ENCODE measurements around the gene CDC45. TPM values are rescaled to one million over a fixed set of nuclear protein-coding genes. Genes with fewer than 3 reads are reported as not detected.
"Not testable (repeated sequence)": the region's sequence is repeated elsewhere in the genome, so short reads cannot be mapped to it uniquely, and the experiment has no call there.

The CDC45 gene
- total RNA-seq, 1 donor from 2014 or later = 3.7 TPM

- no peak for DNase-seq (ENCODE audit: extremely low spot score, unreplicated experiment)
- Mint-ChIP-seq H3K36me3 (ENCODE audit: unreplicated experiment) (no peaks in the 10 kb centered on the region), H3K9me3 (ENCODE audit: unreplicated experiment) (no peaks in the 10 kb centered on the region), H3K27me3 (ENCODE audit: unreplicated experiment) (peaks cover 25% of the 10 kb centered on the region), H3K4me3 (ENCODE audit: unreplicated experiment) (no peak overlapping the region), H3K4me1 (ENCODE audit: unreplicated experiment) (peaks cover 4% of the 10 kb centered on the region), H3K27ac (ENCODE audit: unreplicated experiment) (no peak overlapping the region)
- TF ChIP-seq CTCF (IDR thresholded peaks at IDR 0.05) = no peak
Measured at GRCh38 chr22:19546680-19547079, 67.0 kb downstream of the CDC45 start.

GRCh38 chr22:19547620-19548019 is 67.9 kb downstream of the CDC45 start:
- H3K4me3 Mint-ChIP-seq (ENCODE audit: unreplicated experiment) = no peak overlapping the region
- DNase-seq (ENCODE audit: extremely low spot score, unreplicated experiment) = no peak
- peaks cover 24% of the 10 kb centered on the region for H3K27me3 Mint-ChIP-seq (ENCODE audit: unreplicated experiment)
- no peaks in the 10 kb centered on the region for H3K36me3 Mint-ChIP-seq (ENCODE audit: unreplicated experiment)
- no peak for TF ChIP-seq CTCF (IDR thresholded peaks at IDR 0.05)
- no peaks in the 10 kb centered on the region for H3K9me3 Mint-ChIP-seq (ENCODE audit: unreplicated experiment)
- peaks cover 4% of the 10 kb centered on the region for H3K4me1 Mint-ChIP-seq (ENCODE audit: unreplicated experiment)
- no peak overlapping the region for H3K27ac Mint-ChIP-seq (ENCODE audit: unreplicated experiment)

GRCh38 chr22:19548427-19548826 is 68.7 kb downstream of the CDC45 start:
- H3K4me1 Mint-ChIP-seq (ENCODE audit: unreplicated experiment); H3K4me3 Mint-ChIP-seq (ENCODE audit: unreplicated experiment); H3K27ac Mint-ChIP-seq (ENCODE audit: unreplicated experiment); H3K9me3 Mint-ChIP-seq (ENCODE audit: unreplicated experiment); H3K36me3 Mint-ChIP-seq (ENCODE audit: unreplicated experiment); DNase-seq (ENCODE audit: extremely low spot score, unreplicated experiment): not testable (repeated sequence)
- peaks cover 24% of the 10 kb centered on the region for H3K27me3 Mint-ChIP-seq (ENCODE audit: unreplicated experiment)

- no peak for DNase-seq (ENCODE audit: extremely low spot score, unreplicated experiment)
- Mint-ChIP-seq H3K4me1 (ENCODE audit: unreplicated experiment) (peaks cover 2% of the 10 kb centered on the region), H3K36me3 (ENCODE audit: unreplicated experiment) (no peaks in the 10 kb centered on the region), H3K27ac (ENCODE audit: unreplicated experiment) (no peak overlapping the region), H3K27me3 (ENCODE audit: unreplicated experiment) (peaks cover 21% of the 10 kb centered on the region), H3K9me3 (ENCODE audit: unreplicated experiment) (no peaks in the 10 kb centered on the region), H3K4me3 (ENCODE audit: unreplicated experiment) (no peak overlapping the region)
- TF ChIP-seq CTCF (IDR thresholded peaks at IDR 0.05) = no peak
Measured at GRCh38 chr22:19548964-19549363, 69.2 kb downstream of the CDC45 start.

- H3K4me3 Mint-ChIP-seq (ENCODE audit: unreplicated experiment) = no peak overlapping the region
- DNase-seq (ENCODE audit: extremely low spot score, unreplicated experiment) = no peak
- H3K27me3 Mint-ChIP-seq (ENCODE audit: unreplicated experiment) = peaks cover 20% of the 10 kb centered on the region
- no peak overlapping the region for H3K27ac Mint-ChIP-seq (ENCODE audit: unreplicated experiment)
- peaks cover 2% of the 10 kb centered on the region for H3K4me1 Mint-ChIP-seq (ENCODE audit: unreplicated experiment)
- no peak for TF ChIP-seq CTCF (IDR thresholded peaks at IDR 0.05)
- no peaks in the 10 kb centered on the region for H3K9me3 Mint-ChIP-seq (ENCODE audit: unreplicated experiment)
- H3K36me3 Mint-ChIP-seq (ENCODE audit: unreplicated experiment) = no peaks in the 10 kb centered on the region
Measured at GRCh38 chr22:19549428-19549827, 69.7 kb downstream of the CDC45 start.

GRCh38 chr22:19550382-19550781 is 70.7 kb downstream of the CDC45 start:
- peaks cover 10% of the 10 kb centered on the region for H3K4me1 Mint-ChIP-seq (ENCODE audit: unreplicated experiment)
- no peak overlapping the region for H3K4me3 Mint-ChIP-seq (ENCODE audit: unreplicated experiment)
- DNase-seq (ENCODE audit: extremely low spot score, unreplicated experiment) = no peak
- H3K27ac Mint-ChIP-seq (ENCODE audit: unreplicated experiment) = no peak overlapping the region
- no peaks in the 10 kb centered on the region for H3K9me3 Mint-ChIP-seq (ENCODE audit: unreplicated experiment)
- no peak for TF ChIP-seq CTCF (IDR thresholded peaks at IDR 0.05)
- H3K27me3 Mint-ChIP-seq (ENCODE audit: unreplicated experiment) = peaks cover 17% of the 10 kb centered on the region
- H3K36me3 Mint-ChIP-seq (ENCODE audit: unreplicated experiment) = no peaks in the 10 kb centered on the region

All from osteocyte (in vitro differentiated cells).